ENCODE measurements around the gene INS.

INS gene

GRCh38 chr11:2160736-2161259 lies at the start of gene INS:
INS (minus strand) TSS chr11:2161209; CDS start chr11:2160971, 238 bp downstream.
- DNase-seq (ENCODE audit: low spot score) = no peak
- in situ Hi-C loops (cut with MboI; ENCODE audit: low sequenced_read_pairs, unreplicated experiment) = loop anchor here (25.0 kb wide), 1 partner anchor 498 kb away; no protein-coding TSS in a partner anchor
- TF ChIP-seq CTCF (IDR thresholded peaks at IDR 0.05; ENCODE audit: borderline replicate concordance, control extremely low read depth, extremely low read depth, insufficient read depth, missing control alignments) = no peak

GRCh38 chr11:2210366-2211112 lies 49.5 kb upstream of the INS start:
- DNase-seq (ENCODE audit: low spot score) = peak; percentile 16
- no peak for TF ChIP-seq CTCF (IDR thresholded peaks at IDR 0.05; ENCODE audit: borderline replicate concordance, control extremely low read depth, extremely low read depth, insufficient read depth, missing control alignments)
- in situ Hi-C loops (cut with MboI; ENCODE audit: low sequenced_read_pairs, unreplicated experiment) = no loop called here

DNA sequence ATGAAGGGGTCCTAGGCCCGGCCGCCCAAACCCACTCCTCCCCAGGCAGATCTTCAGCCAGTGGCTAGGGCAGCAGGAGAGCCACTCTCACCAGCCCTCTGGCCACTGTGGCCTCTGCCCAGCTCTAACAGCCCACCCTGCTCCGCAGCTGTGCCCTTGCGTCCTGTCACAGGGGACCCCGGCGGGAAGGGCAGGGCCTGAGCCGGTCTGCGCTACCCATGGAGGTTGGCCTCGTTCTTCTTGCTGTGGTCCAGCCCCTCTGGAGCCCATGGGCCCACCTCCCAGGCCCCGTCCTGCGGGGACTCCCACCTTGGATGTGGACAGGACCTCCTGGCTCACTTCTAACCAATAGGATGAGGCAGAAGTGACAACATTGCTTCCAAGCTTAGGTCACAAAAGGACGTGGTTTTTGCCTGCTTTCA lies 48.9 kb upstream of the INS start:
- peak; percentile 13 for DNase-seq (ENCODE audit: low spot score)
- no peak for TF ChIP-seq CTCF (IDR thresholded peaks at IDR 0.05; ENCODE audit: borderline replicate concordance, control extremely low read depth, extremely low read depth, insufficient read depth, missing control alignments)
- in situ Hi-C loops (cut with MboI; ENCODE audit: low sequenced_read_pairs, unreplicated experiment) = loop anchor here (10.0 kb wide), 1 partner anchor 215 kb away; no protein-coding TSS in a partner anchor

- peak; percentile 23 for DNase-seq (ENCODE audit: low spot score)
- in situ Hi-C loops (cut with MboI; ENCODE audit: low sequenced_read_pairs, unreplicated experiment) = loop anchor here (10.0 kb wide), 1 partner anchor 215 kb away; no protein-coding TSS in a partner anchor
- no peak for TF ChIP-seq CTCF (IDR thresholded peaks at IDR 0.05; ENCODE audit: borderline replicate concordance, control extremely low read depth, extremely low read depth, insufficient read depth, missing control alignments)
Measured at GRCh38 chr11:2209370-2209801, 48.4 kb upstream of the INS start.

- no peak for TF ChIP-seq CTCF (IDR thresholded peaks at IDR 0.05; ENCODE audit: borderline replicate concordance, control extremely low read depth, extremely low read depth, insufficient read depth, missing control alignments)
- peak; percentile 19 for DNase-seq (ENCODE audit: low spot score)
- in situ Hi-C loops (cut with MboI; ENCODE audit: low sequenced_read_pairs, unreplicated experiment) = loop anchor here (10.0 kb wide), 1 partner anchor 216 kb away; no protein-coding TSS in a partner anchor
Measured at GRCh38 chr11:2208691-2209369, 47.8 kb upstream of the INS start.
